GM12865 (cell line): ENCODE results near the gene INPP4B.

Experiments used
- DNase-seq: peaks from one replicate; pipeline ENCODE4 v3.0.0; 2010; ENCODE audit warnings: low read depth
- H3K4me3 ChIP-seq: 2 replicates; pipeline ENCODE4 v1.5.1; 2011; ENCODE audit warnings: mild to moderate bottlenecking, low read depth, low read length, control low read depth
- CTCF ChIP-seq: IDR thresholded peaks from 2 replicates; pipeline ENCODE4 v1.5.1; 2011; ENCODE audit warnings: low read length, control low read depth, low read depth, inconsistent platforms; ENCODE audit not compliant: insufficient read depth; ENCODE audit errors: missing control alignments

The INPP4B gene

GRCh38 chr4:142875117-142875516 lies 29.0 kb upstream of the INPP4B start:
- no peak overlapping the region for H3K4me3 ChIP-seq
- DNase-seq, result peak; percentile 9
- no peak for TF ChIP-seq CTCF

GRCh38 chr4:142874684-142875083 lies 28.6 kb upstream of the INPP4B start:
- DNase-seq, result no peak
- H3K4me3 ChIP-seq, result no peak overlapping the region
- no peak for TF ChIP-seq CTCF

GRCh38 chr4:142866685-142867084 lies 20.6 kb upstream of the INPP4B start:
- H3K4me3 ChIP-seq, result no peak overlapping the region
- no peak for TF ChIP-seq CTCF
- no peak for DNase-seq

- no peak for TF ChIP-seq CTCF
- H3K4me3 ChIP-seq, result no peak overlapping the region
- no peak for DNase-seq
Measured at GRCh38 chr4:142861351-142861750, 15.2 kb upstream of the INPP4B start.

GRCh38 chr4:142858965-142859364 lies 12.9 kb upstream of the INPP4B start:
- TF ChIP-seq CTCF, result no peak
- H3K4me3 ChIP-seq, result no peak overlapping the region
- no peak for DNase-seq

- H3K4me3 ChIP-seq, result no peak overlapping the region
- TF ChIP-seq CTCF, result no peak
- DNase-seq, result no peak
Measured at GRCh38 chr4:142858446-142858845, 12.3 kb upstream of the INPP4B start.

GRCh38 chr4:142856576-142856975 lies 10.5 kb upstream of the INPP4B start:
- no peak for TF ChIP-seq CTCF
- DNase-seq, result no peak
- no peak overlapping the region for H3K4me3 ChIP-seq
